Measurements from ENCODE around the gene ATP6V1C2.

The ATP6V1C2 gene

DNA sequence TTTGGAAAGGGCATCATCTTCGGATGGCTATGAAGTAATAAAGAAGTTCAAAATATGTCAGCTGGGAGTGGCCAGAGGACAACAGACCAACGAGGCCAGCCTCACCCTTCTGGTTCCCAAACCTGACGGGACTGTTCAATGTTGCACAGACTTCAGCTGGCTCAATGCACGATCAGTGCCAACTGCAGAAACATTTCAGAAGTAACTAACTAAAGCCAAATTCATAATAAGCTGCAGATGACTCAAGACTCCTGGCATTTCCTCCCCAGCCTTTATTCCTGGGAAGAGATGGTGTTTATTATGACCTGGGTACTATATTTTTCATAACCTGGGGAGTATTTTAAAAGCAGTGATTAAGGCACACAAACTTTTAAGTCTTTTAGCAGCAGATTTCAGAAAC, 3.8 kb upstream of the ATP6V1C2 start:
- no peaks in the 10 kb centered on the region for H3F3A ChIP-seq (ENCODE audit: low read depth)
- no peaks in the 10 kb centered on the region for H3K9me2 ChIP-seq (replicated peaks; ENCODE audit: low read depth, low read length)
- H3K9me3 ChIP-seq (ENCODE audit: insufficient read depth, low read depth, low read length): no peaks in the 10 kb centered on the region
- H3K36me3 ChIP-seq (ENCODE audit: insufficient read depth, low read length): no peaks in the 10 kb centered on the region
- H3K4me2 ChIP-seq (ENCODE audit: low read depth, low read length, poor library complexity, severe bottlenecking): no peak overlapping the region
- no peak overlapping the region for H3K4me3 ChIP-seq (ENCODE audit: low read length, poor library complexity, severe bottlenecking)
- H3K9ac ChIP-seq (ENCODE audit: low read depth, low read length, poor library complexity, severe bottlenecking): no peak overlapping the region
- no peaks in the 10 kb centered on the region for H4K20me1 ChIP-seq (ENCODE audit: insufficient read depth, low read length, poor library complexity, severe bottlenecking)
- no peaks in the 10 kb centered on the region for H3K79me2 ChIP-seq (ENCODE audit: insufficient read depth, low read length)
- no peaks in the 10 kb centered on the region for H3K27me3 ChIP-seq (ENCODE audit: insufficient read depth, low read length, poor library complexity, severe bottlenecking)
- H3K4me1 ChIP-seq (ENCODE audit: insufficient read depth, low read length, poor library complexity, severe bottlenecking): no peaks in the 10 kb centered on the region
- H2AFZ ChIP-seq (ENCODE audit: low read length): peak overlapping the region; percentile 39
- no peak for TF ChIP-seq EZH2phosphoT487 (IDR thresholded peaks at IDR 0.05; ENCODE audit: borderline replicate concordance)
- TF ChIP-seq, protein P1, sequence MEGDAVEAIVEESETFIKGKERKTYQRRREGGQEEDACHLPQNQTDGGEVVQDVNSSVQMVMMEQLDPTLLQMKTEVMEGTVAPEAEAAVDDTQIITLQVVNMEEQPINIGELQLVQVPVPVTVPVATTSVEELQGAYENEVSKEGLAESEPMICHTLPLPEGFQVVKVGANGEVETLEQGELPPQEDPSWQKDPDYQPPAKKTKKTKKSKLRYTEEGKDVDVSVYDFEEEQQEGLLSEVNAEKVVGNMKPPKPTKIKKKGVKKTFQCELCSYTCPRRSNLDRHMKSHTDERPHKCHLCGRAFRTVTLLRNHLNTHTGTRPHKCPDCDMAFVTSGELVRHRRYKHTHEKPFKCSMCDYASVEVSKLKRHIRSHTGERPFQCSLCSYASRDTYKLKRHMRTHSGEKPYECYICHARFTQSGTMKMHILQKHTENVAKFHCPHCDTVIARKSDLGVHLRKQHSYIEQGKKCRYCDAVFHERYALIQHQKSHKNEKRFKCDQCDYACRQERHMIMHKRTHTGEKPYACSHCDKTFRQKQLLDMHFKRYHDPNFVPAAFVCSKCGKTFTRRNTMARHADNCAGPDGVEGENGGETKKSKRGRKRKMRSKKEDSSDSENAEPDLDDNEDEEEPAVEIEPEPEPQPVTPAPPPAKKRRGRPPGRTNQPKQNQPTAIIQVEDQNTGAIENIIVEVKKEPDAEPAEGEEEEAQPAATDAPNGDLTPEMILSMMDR (conservative IDR thresholded peaks at IDR 0.05; ENCODE audit: low read length): no peak

DNA sequence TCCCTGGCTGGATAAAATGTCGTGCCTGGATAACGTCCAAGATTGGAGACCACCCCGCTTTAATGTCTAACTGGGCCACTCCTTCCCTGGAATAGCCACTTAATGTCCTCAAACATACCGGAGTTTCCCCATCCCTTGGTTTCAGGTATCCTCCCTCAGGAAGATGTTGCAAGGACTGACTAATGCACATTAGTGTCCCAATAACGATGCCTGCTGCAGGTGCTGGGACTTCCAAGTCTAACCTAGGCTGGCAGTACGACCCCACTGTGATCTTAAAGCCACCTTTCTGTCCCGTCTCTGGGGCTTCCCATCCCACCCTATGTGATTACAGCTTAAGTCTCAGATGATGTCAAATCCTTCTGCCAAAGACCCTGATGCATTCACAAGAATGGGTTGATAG, 1.1 kb upstream of the ATP6V1C2 start:
- H4K20me1 ChIP-seq (ENCODE audit: insufficient read depth, low read length, poor library complexity, severe bottlenecking): no peaks in the 10 kb centered on the region
- no peaks in the 10 kb centered on the region for H3K36me3 ChIP-seq (ENCODE audit: insufficient read depth, low read length)
- H3K79me2 ChIP-seq (ENCODE audit: insufficient read depth, low read length): no peaks in the 10 kb centered on the region
- no peaks in the 10 kb centered on the region for H3F3A ChIP-seq (ENCODE audit: low read depth)
- H3K9me3 ChIP-seq (ENCODE audit: insufficient read depth, low read depth, low read length): no peaks in the 10 kb centered on the region
- H3K9me2 ChIP-seq (replicated peaks; ENCODE audit: low read depth, low read length): no peaks in the 10 kb centered on the region
- TF ChIP-seq, protein P1 (conservative IDR thresholded peaks at IDR 0.05; ENCODE audit: low read length): no peak
- no peak for TF ChIP-seq EZH2phosphoT487 (IDR thresholded peaks at IDR 0.05; ENCODE audit: borderline replicate concordance)
- no peaks in the 10 kb centered on the region for H3K27me3 ChIP-seq (ENCODE audit: insufficient read depth, low read length, poor library complexity, severe bottlenecking)
- H3K4me2 ChIP-seq (ENCODE audit: low read depth, low read length, poor library complexity, severe bottlenecking): no peak overlapping the region
- H2AFZ ChIP-seq (ENCODE audit: low read length): no peak overlapping the region
- no peak overlapping the region for H3K4me3 ChIP-seq (ENCODE audit: low read length, poor library complexity, severe bottlenecking)
- no peak overlapping the region for H3K9ac ChIP-seq (ENCODE audit: low read depth, low read length, poor library complexity, severe bottlenecking)
- no peaks in the 10 kb centered on the region for H3K4me1 ChIP-seq (ENCODE audit: insufficient read depth, low read length, poor library complexity, severe bottlenecking)

DNA sequence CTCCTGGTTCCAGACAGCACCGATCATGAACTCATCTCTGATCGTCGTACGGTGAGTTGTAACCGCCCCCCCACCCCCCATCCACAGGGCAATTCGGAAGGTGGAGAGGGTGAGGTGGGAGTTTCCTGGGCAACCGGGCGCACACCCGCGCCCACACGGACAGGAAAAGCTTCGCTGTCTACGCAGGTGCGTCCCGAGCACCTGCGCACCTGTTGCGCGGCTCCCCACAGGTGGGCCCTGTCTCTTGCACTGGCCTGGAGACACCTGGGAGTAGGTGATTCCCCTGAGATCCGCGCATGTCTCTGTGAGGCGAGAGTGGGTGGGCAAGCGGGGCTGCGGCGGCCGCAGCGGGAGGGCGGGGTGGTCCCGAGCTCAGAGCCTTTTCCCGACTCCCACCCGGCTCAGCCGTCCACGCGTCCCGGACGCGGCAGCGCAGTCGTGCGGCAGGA, 459 bp upstream of the ATP6V1C2 start:
- Histone ChIP-seq H3F3A (ENCODE audit: low read depth) (no peaks in the 10 kb centered on the region), H3K4me3 (ENCODE audit: low read length, poor library complexity, severe bottlenecking) (no peak overlapping the region), H3K9me2 (replicated peaks; ENCODE audit: low read depth, low read length) (no peaks in the 10 kb centered on the region), H3K9me3 (ENCODE audit: insufficient read depth, low read depth, low read length) (no peaks in the 10 kb centered on the region), H3K9ac (ENCODE audit: low read depth, low read length, poor library complexity, severe bottlenecking) (no peak overlapping the region), H3K36me3 (ENCODE audit: insufficient read depth, low read length) (no peaks in the 10 kb centered on the region), H3K4me2 (ENCODE audit: low read depth, low read length, poor library complexity, severe bottlenecking) (no peak overlapping the region), H4K20me1 (ENCODE audit: insufficient read depth, low read length, poor library complexity, severe bottlenecking) (no peaks in the 10 kb centered on the region), H3K79me2 (ENCODE audit: insufficient read depth, low read length) (no peaks in the 10 kb centered on the region), H3K27me3 (ENCODE audit: insufficient read depth, low read length, poor library complexity, severe bottlenecking) (no peaks in the 10 kb centered on the region), H3K4me1 (ENCODE audit: insufficient read depth, low read length, poor library complexity, severe bottlenecking) (no peaks in the 10 kb centered on the region), H2AFZ (ENCODE audit: low read length) (no peak overlapping the region)
- TF ChIP-seq, protein P1 (conservative IDR thresholded peaks at IDR 0.05; ENCODE audit: low read length): no peak
- no peak for TF ChIP-seq EZH2phosphoT487 (IDR thresholded peaks at IDR 0.05; ENCODE audit: borderline replicate concordance)
